Lower leg skin (tissue), 4 donors: ENCODE results near the gene PLCB1. TPM values are rescaled to one million over a fixed set of nuclear protein-coding genes. Genes with fewer than 3 reads are reported as not detected.

ENCODE experiments used
- DNase-seq, 2 donors: peaks; one replicate each; pipeline ENCODE4 v3.0.0-alpha.2; 2019; ENCODE audit warnings: low spot score in 2 of 2
- H3K4me3 ChIP-seq: fragments of 200-600 bp; sonication (generic); 2 replicates; pipeline ENCODE4 v1.5.1; 2017; ENCODE audit warnings: mild to moderate bottlenecking, low read depth; ENCODE audit not compliant: poor library complexity, severe bottlenecking
- POLR2A ChIP-seq, 2 donors: fragments of 450-650 bp; IDR thresholded peaks; one replicate each; pipeline ENCODE4 v1.6.1; 2016 to 2017; ENCODE audit warnings: antibody characterized with exemption in 2 of 2, mild to moderate bottlenecking in 1 of 2, moderate library complexity in 1 of 2
- WGBS, 2 donors: methylation state at CpG; one replicate each; pipeline ENCODE4 v1.1.5; 2018; 5-methylcytosine and 5-hydroxymethylcytosine counted together
- intact Hi-C: fragments of 100-400 bp; cut with DNase I; formaldehyde crosslinking; loops from one replicate; pipeline ENCODE4 v1.15.0; 2023; ENCODE audit warnings: low total_unique reads
- total RNA-seq, 4 donors: library from RNA; depleted of rRNA; stranded (reverse); fragments of >200 nt; gene quantifications; one replicate each; pipeline ENCODE4 v1.1.0, GENCODE V29; 2016
- TF ChIP-seq, protein P1 (sequence below), 3 donors: fragments of 450-650 bp; IDR thresholded peaks; one replicate each; pipeline ENCODE4 v1.5.1; 2016; ENCODE audit warnings: antibody characterized with exemption in 3 of 3, mild to moderate bottlenecking in 3 of 3, moderate library complexity in 2 of 3

PLCB1 gene
- total RNA-seq, 4 donors from 2014 or later, result 4.1 to 16.2 (median 9.1) TPM

- no peak for DNase-seq
- intact Hi-C loops, result no loop called here
- no peak overlapping the region for H3K4me3 ChIP-seq
- 36% methylated on average over 5 of the region's 5 CpGs for WGBS, 2 donors
- TF ChIP-seq POLR2A (IDR thresholded peaks at IDR 0.05), result no peak
- TF ChIP-seq, protein P1, sequence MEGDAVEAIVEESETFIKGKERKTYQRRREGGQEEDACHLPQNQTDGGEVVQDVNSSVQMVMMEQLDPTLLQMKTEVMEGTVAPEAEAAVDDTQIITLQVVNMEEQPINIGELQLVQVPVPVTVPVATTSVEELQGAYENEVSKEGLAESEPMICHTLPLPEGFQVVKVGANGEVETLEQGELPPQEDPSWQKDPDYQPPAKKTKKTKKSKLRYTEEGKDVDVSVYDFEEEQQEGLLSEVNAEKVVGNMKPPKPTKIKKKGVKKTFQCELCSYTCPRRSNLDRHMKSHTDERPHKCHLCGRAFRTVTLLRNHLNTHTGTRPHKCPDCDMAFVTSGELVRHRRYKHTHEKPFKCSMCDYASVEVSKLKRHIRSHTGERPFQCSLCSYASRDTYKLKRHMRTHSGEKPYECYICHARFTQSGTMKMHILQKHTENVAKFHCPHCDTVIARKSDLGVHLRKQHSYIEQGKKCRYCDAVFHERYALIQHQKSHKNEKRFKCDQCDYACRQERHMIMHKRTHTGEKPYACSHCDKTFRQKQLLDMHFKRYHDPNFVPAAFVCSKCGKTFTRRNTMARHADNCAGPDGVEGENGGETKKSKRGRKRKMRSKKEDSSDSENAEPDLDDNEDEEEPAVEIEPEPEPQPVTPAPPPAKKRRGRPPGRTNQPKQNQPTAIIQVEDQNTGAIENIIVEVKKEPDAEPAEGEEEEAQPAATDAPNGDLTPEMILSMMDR (IDR thresholded peaks at IDR 0.05), result no peak
Observed at GRCh38 chr20:8151372-8151771, 19.3 kb downstream of the PLCB1 start.

GRCh38 chr20:8152183-8152582 is 20.1 kb downstream of the PLCB1 start:
- 9 to 12% methylated on average over 1 of the region's 1 CpG for WGBS, 2 donors
- no peak overlapping the region for H3K4me3 ChIP-seq
- intact Hi-C loops, result no loop called here
- DNase-seq, result no peak
- TF ChIP-seq, protein P1 (IDR thresholded peaks at IDR 0.05), result no peak
- no peak for TF ChIP-seq POLR2A (IDR thresholded peaks at IDR 0.05)

DNA sequence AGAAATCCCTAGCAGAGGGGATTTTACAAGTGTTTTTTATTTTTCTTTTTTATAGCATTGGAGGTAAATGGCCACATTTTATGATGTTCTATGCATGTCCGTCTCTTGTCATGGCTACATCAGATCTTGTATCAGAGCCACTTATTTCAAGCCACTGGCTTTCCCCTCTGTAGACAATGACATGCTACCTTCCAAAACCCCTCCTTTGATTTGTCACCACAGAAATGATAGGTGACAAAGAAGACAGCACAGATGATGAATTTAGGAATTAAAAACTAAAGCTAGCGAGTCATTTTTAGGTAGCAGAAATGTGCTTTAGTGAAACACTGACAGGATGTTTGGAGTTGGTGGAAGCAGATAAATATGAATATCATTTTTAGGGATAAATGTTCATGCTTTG is 20.8 kb downstream of the PLCB1 start:
- DNase-seq, result no peak
- WGBS, 2 donors, result 88 to 90% methylated on average over 2 of the region's 2 CpGs
- no peak for TF ChIP-seq POLR2A (IDR thresholded peaks at IDR 0.05)
- TF ChIP-seq, protein P1 (IDR thresholded peaks at IDR 0.05), result no peak
- intact Hi-C loops, result no loop called here
- H3K4me3 ChIP-seq, result no peak overlapping the region

GRCh38 chr20:8153281-8153908 is 21.3 kb downstream of the PLCB1 start:
- no peak for DNase-seq
- intact Hi-C loops, result no loop called here
- TF ChIP-seq POLR2A (IDR thresholded peaks at IDR 0.05), result no peak
- TF ChIP-seq, protein P1 (IDR thresholded peaks at IDR 0.05), result no peak
- WGBS, 2 donors, result 37 to 40% methylated on average over 3 of the region's 3 CpGs
- no peak overlapping the region for H3K4me3 ChIP-seq

- DNase-seq, result no peak
- intact Hi-C loops, result no loop called here
- 82 to 83% methylated on average over 2 of the region's 2 CpGs for WGBS, 2 donors
- H3K4me3 ChIP-seq, result no peak overlapping the region
- TF ChIP-seq, protein P1 (IDR thresholded peaks at IDR 0.05), result no peak
- no peak for TF ChIP-seq POLR2A (IDR thresholded peaks at IDR 0.05)
Observed at GRCh38 chr20:8154638-8155037, 22.6 kb downstream of the PLCB1 start.

DNA sequence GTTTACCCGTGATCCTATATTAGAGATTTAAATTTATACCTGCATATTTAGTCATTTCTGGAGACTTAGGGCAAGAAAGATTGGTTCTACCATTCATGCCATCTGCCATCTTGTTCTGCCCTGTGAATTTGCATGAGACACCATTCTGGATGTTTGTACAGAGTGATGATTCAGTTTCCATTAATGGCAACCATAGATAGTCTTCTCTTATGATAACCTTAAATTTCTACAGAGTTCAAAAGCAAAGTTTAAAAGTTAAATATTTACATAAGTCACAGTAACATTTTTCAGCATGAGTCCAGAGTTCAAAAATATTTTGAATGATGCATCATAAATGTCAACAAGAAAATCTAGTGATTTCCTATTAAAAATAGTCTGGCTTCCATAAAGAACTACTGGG is 23.2 kb downstream of the PLCB1 start:
- intact Hi-C loops, result no loop called here
- H3K4me3 ChIP-seq, result no peak overlapping the region
- no peak for DNase-seq
- no peak for TF ChIP-seq POLR2A (IDR thresholded peaks at IDR 0.05)
- WGBS, 2 donors, result 84 to 94% methylated on average over 1 of the region's 1 CpG
